Effector memory CD8-positive, alpha-beta T cell (primary cell): ENCODE results near the gene MAP7D3.
A peak's percentile ranks its signal among the peaks of the same experiment; 100 is the strongest.

Experiments
- ATAC-seq: fragments of 150-1000 bp; cut with Tn5 transposase; replicated peaks from 2 replicates; pipeline ENCODE4 v1.10.0; 2021; ENCODE audit warnings: mild to moderate bottlenecking, moderate library complexity
- DNase-seq, 3 experiments: peaks; one replicate each; pipeline ENCODE4 v3.0.0; 2021
- H3K27ac Mint-ChIP-seq, 2 donors: one replicate each; pipeline ENCODE4 v1.8.0; 2022; ENCODE audit warnings: mild to moderate bottlenecking in 2 of 2, mixed read lengths in 2 of 2, moderate library complexity in 2 of 2
- H3K27me3 Mint-ChIP-seq, 2 donors: one replicate each; pipeline ENCODE4 v1.8.0; 2022; ENCODE audit warnings: mixed read lengths in 2 of 2
- H3K36me3 Mint-ChIP-seq: one replicate; pipeline ENCODE4 v1.8.0; 2022; ENCODE audit warnings: mild to moderate bottlenecking, moderate library complexity, mixed read lengths; ENCODE audit not compliant: insufficient read depth
- H3K4me1 Mint-ChIP-seq, 2 donors: one replicate each; pipeline ENCODE4 v1.8.0; 2022; ENCODE audit warnings: low read depth in 2 of 2, mixed read lengths in 2 of 2
- H3K4me3 Mint-ChIP-seq, 2 donors: one replicate each; pipeline ENCODE4 v1.8.0; 2022; ENCODE audit warnings: mild to moderate bottlenecking in 2 of 2, mixed read lengths in 2 of 2, moderate library complexity in 2 of 2
- H3K9me3 Mint-ChIP-seq, 2 donors: one replicate each; pipeline ENCODE4 v1.8.0; 2022; ENCODE audit warnings: mixed read lengths in 2 of 2

MAP7D3 gene

DNA sequence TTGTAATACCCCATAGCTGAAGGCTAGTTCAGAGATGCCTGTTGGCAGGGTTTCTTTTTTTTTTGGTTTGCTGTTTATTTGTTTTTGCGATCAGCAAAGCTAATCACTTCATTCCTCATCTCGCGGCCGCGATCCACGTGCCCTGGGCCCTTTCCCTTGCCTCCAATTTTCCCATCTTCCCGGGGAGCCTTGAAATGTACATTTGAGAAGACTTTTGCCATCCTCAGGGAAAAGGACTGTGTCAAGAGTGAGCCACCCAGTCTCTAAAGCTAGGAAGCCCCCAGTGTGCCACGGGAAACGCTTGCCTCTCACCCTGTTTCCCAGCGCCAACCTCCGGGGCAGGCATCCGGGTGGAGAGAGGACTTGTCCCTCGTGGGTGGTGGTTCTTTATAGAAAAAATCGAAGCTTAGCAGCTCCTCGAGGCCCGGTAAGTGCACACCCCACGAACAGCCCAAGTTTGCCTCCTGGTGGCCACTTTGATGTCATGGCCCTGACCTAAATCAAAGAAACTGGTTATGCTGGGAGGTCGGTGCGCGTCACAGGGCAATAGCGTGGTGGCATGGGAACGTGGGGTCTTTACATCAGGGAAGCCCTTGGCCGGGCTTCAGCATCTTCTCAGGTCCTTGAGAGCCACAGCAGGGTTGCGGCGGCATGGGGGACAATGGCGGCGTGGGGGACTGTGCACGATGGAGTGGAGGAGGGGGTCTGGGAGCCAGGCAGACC lies 42.0 kb downstream of the MAP7D3 start:
- Mint-ChIP-seq H3K27ac (no peak overlapping the region), H3K4me1 (peaks cover 8 to 13% of the 10 kb centered on the region in 2 donors), H3K27me3 (no peaks in the 10 kb centered on the region), H3K36me3 (no peaks in the 10 kb centered on the region), H3K4me3 (no peak overlapping the region), H3K9me3 (no peaks in the 10 kb centered on the region)
- DNase-seq, result peak; percentile 4 to 12 (median 10)
- ATAC-seq, result peak; percentile 64

DNA sequence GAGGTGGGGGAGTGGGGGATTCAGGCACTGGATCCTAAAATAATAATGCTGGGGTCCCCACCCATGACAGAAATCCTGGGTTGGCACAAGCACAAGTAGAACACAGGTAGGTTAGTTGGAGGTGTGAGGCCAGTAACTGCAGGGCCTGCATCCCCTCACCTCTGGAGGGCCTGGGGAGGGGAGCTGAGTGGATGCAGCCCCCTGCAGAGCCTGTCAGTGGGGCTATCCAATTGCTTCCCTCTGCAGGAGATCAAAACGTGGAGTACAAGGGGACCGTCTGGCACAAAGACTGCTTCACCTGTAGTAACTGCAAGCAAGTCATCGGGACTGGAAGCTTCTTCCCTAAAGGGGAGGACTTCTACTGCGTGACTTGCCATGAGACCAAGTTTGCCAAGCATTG lies 43.7 kb downstream of the MAP7D3 start:
- Mint-ChIP-seq H3K4me3 (no peak overlapping the region), H3K4me1 (peaks cover 16 to 22% of the 10 kb centered on the region in 2 donors), H3K9me3 (no peaks in the 10 kb centered on the region), H3K27me3 (no peaks in the 10 kb centered on the region), H3K36me3 (no peaks in the 10 kb centered on the region), H3K27ac (peak overlapping the region in 1 of 2 donors; percentile 26)
- ATAC-seq (no peak), DNase-seq (no peak)

GRCh38 chrX:136206916-136207315 lies 44.3 kb downstream of the MAP7D3 start:
- Mint-ChIP-seq H3K4me1 (peaks cover 16 to 22% of the 10 kb centered on the region in 2 donors), H3K27me3 (no peaks in the 10 kb centered on the region), H3K9me3 (no peaks in the 10 kb centered on the region), H3K4me3 (no peak overlapping the region), H3K36me3 (no peaks in the 10 kb centered on the region), H3K27ac (peak overlapping the region in 1 of 2 donors; percentile 26)
- ATAC-seq (no peak), DNase-seq (no peak)

DNA sequence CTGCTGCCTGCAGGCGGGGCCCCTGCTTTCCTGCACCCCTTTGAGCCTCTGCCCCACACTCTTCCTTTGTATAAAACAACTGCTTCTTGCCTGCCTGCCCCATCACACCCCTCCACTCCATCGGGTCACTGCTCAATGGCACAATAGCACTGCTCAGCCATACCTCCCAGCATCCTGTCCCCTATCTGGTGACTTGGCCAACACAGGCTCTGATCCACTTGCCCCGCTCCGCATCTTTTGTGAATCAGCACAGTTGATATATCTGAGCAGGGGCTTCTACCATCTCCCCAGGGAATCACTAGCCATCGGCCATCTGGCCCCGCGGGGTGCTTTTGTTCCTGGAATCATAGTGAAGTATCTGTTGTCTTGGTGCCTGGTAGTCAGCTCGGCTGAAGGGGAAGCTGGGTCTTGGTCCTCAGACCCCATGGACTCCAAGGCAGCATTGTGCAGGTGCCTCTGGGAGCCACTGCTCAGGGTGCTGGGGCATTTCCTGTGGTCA lies 45.3 kb downstream of the MAP7D3 start:
- H3K36me3 Mint-ChIP-seq, result no peaks in the 10 kb centered on the region
- peak overlapping the region in 1 of 2 donors; percentile 90 for H3K27ac Mint-ChIP-seq
- H3K27me3 Mint-ChIP-seq, result no peaks in the 10 kb centered on the region
- no peak for ATAC-seq
- no peak overlapping the region for H3K4me3 Mint-ChIP-seq
- peaks cover 16 to 22% of the 10 kb centered on the region in 2 donors for H3K4me1 Mint-ChIP-seq
- no peak for DNase-seq
- no peaks in the 10 kb centered on the region for H3K9me3 Mint-ChIP-seq

- Mint-ChIP-seq H3K36me3 (no peaks in the 10 kb centered on the region), H3K4me1 (peaks cover 16 to 22% of the 10 kb centered on the region in 2 donors), H3K4me3 (peak overlapping the region; percentile 44 to 66), H3K27ac (peak overlapping the region; percentile 86 to 90), H3K27me3 (no peaks in the 10 kb centered on the region), H3K9me3 (no peaks in the 10 kb centered on the region)
- peak; percentile 3 to 6 (median 5) for DNase-seq
- peak; percentile 76 for ATAC-seq
Measured at GRCh38 chrX:136204571-136204970, 46.6 kb downstream of the MAP7D3 start.

DNA sequence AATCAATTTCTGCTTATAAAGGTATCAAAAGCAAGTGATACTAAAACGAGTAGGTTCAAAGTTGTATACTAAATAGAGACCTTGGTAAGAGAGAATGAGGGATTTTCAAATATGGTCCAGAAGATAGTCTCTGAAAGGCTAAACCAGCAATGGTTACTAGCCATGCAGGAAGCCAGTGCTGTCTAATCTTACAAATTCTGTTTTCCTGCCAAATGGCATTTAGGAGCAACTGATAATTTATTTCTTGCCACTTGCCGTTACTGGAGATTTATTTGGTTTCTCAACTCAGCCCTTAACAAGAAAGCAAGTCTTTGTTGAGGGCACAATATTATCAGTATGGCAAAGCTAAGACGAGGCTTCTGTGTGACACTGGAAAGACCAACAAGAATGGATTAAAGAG lies 47.2 kb downstream of the MAP7D3 start:
- Mint-ChIP-seq H3K4me3 (no peak overlapping the region), H3K27me3 (no peaks in the 10 kb centered on the region), H3K27ac (peak overlapping the region; percentile 86 to 90), H3K9me3 (no peaks in the 10 kb centered on the region), H3K4me1 (peaks cover 16 to 22% of the 10 kb centered on the region in 2 donors), H3K36me3 (no peaks in the 10 kb centered on the region)
- DNase-seq, result no peak
- no peak for ATAC-seq

DNA sequence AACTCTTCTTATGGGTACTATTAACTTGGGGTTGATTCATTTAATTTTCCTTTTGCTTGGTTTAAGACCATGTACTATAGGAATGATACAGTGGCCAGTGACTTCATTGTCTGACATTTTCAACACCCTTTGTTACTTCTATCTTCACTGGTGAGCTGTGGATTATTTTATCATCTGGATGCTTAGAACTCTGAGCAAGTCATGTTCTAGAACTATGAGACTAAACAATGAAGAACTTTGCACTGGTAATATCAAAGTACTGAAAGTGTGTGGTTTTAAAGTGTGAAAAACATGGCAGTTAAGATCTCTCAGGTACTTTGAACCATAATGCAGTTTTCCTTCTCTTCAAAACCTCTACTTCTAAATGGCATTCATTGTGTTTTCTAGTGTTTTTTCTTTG lies 47.8 kb downstream of the MAP7D3 start:
- no peaks in the 10 kb centered on the region for H3K27me3 Mint-ChIP-seq
- H3K4me3 Mint-ChIP-seq, result no peak overlapping the region
- peaks cover 16 to 22% of the 10 kb centered on the region in 2 donors for H3K4me1 Mint-ChIP-seq
- no peaks in the 10 kb centered on the region for H3K36me3 Mint-ChIP-seq
- ATAC-seq (peak; percentile 64), DNase-seq (no peak)
- peak overlapping the region; percentile 35 to 86 for H3K27ac Mint-ChIP-seq
- H3K9me3 Mint-ChIP-seq, result no peaks in the 10 kb centered on the region

- Mint-ChIP-seq H3K4me1 (peaks cover 16 to 22% of the 10 kb centered on the region in 2 donors), H3K27ac (peak overlapping the region in 1 of 2 donors; percentile 35), H3K4me3 (no peak overlapping the region), H3K27me3 (no peaks in the 10 kb centered on the region), H3K9me3 (no peaks in the 10 kb centered on the region), H3K36me3 (no peaks in the 10 kb centered on the region)
- no peak for ATAC-seq
- DNase-seq, result no peak
Measured at GRCh38 chrX:136202889-136203288, 48.3 kb downstream of the MAP7D3 start.

DNA sequence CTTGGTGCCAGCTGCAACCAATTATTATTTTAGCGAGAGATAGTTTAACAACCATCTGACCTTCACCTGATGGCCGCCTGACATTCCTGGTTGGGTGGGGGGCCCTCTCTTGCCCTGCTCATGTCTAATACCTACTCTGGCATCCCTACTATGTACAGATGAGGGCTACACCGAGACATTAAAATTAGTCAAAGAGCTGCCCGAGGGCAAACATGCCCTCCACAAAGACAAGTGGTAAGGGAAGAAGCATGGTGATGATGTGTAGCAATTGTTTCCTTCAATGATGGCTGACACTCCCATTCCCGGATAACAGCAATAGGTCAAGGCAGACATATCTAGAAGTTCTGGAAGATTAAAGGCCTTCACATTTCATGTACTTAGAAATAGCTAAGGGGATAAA lies 49.6 kb downstream of the MAP7D3 start:
- Mint-ChIP-seq H3K9me3 (no peaks in the 10 kb centered on the region), H3K36me3 (no peaks in the 10 kb centered on the region)
- no peak for ATAC-seq

DNA sequence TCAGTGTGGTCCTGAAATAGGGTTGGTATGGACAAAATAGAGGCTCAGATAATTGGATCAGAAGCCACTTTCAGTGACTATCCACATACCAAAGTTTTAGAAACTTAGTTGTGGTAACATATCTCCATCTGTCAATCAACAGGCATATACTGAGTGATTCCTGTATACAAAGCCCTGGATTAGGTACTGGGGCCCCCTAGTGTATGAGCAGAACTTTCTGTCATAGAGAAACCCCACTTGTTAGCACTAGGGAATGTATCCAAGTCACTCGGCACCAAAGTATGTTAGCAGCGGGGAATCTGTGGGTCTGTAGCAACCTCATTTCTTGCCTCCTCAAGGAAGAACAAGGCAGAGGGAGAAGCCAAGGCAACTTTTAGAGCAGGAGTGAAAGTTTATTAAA lies 50.7 kb downstream of the MAP7D3 start:
- Mint-ChIP-seq H3K36me3 (no peaks in the 10 kb centered on the region), H3K27me3 (no peaks in the 10 kb centered on the region), H3K27ac (no peak overlapping the region), H3K4me3 (no peak overlapping the region), H3K9me3 (no peaks in the 10 kb centered on the region), H3K4me1 (peaks cover 16 to 17% of the 10 kb centered on the region in 2 donors)
- DNase-seq (no peak), ATAC-seq (no peak)

More for the DNA sequence above, 49.6 kb downstream of the MAP7D3 start:
- Mint-ChIP-seq H3K27ac (no peak overlapping the region), H3K4me3 (no peak overlapping the region), H3K27me3 (no peaks in the 10 kb centered on the region), H3K4me1 (peaks cover 16 to 22% of the 10 kb centered on the region in 2 donors)
- DNase-seq, result no peak

DNA sequence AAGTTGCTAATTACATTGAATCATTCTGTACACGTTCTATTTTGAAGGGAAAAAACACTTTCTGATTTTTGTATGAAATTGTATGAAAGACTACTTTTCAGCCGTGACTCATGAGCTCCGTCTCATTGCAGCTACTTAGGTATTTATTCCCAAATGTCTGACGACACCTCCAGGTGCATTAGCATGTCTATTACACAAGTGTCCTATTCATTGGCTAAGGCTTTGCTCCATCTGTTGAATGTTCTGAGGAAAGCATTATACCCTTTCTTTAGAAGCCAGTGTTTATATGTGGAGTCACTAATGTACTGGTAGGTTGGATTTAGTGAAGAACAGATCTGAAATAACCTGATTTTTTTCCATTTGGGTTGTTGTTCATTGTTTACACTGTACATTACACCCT lies 51.8 kb downstream of the MAP7D3 start:
- ATAC-seq (no peak), DNase-seq (no peak)
- H3K9me3 Mint-ChIP-seq, result no peaks in the 10 kb centered on the region
- H3K4me1 Mint-ChIP-seq, result peaks cover 8 to 10% of the 10 kb centered on the region in 2 donors
- H3K27ac Mint-ChIP-seq, result no peak overlapping the region
- no peaks in the 10 kb centered on the region for H3K27me3 Mint-ChIP-seq
- H3K4me3 Mint-ChIP-seq, result no peak overlapping the region
- no peaks in the 10 kb centered on the region for H3K36me3 Mint-ChIP-seq

DNA sequence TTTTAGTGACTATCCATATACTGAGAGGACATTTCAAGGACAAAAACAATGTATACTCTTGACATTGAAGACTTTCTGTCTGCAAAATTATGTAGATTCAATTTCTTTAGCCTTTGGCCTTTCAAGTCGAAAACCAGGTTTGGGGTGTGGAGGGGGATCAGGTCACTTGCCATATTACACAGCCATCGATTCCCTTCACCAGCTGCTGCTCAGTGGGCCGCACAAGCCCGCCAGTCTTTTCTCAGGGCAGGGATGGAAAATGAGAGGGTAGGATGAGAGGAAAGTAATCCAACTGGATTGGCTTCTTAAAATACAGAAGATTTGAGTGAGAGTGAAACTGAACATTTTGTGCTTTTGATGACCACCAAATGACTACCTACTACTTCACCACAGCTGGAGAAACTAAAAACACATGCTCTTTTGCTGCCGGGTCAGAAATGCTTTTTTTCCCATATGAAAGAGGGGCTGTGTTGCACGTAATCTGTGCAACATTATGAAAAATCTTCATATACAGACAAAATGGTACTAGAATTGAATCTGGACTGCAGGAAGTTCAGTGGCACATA lies 52.4 kb downstream of the MAP7D3 start:
- Mint-ChIP-seq H3K27me3 (no peaks in the 10 kb centered on the region), H3K4me3 (no peak overlapping the region), H3K4me1 (peaks cover 9 to 12% of the 10 kb centered on the region in 2 donors), H3K27ac (no peak overlapping the region), H3K36me3 (no peaks in the 10 kb centered on the region), H3K9me3 (no peaks in the 10 kb centered on the region)
- no peak for DNase-seq
- ATAC-seq, result no peak

- no peaks in the 10 kb centered on the region for H3K9me3 Mint-ChIP-seq
- H3K36me3 Mint-ChIP-seq, result no peaks in the 10 kb centered on the region
- H3K27me3 Mint-ChIP-seq, result no peaks in the 10 kb centered on the region
- ATAC-seq (no peak), DNase-seq (no peak)
- H3K4me1 Mint-ChIP-seq, result peaks cover 8 to 11% of the 10 kb centered on the region in 2 donors
- no peak overlapping the region for H3K4me3 Mint-ChIP-seq
- H3K27ac Mint-ChIP-seq, result no peak overlapping the region
Measured at GRCh38 chrX:136198010-136198409, 53.2 kb downstream of the MAP7D3 start.

- Mint-ChIP-seq H3K27ac (no peak overlapping the region), H3K27me3 (no peaks in the 10 kb centered on the region), H3K9me3 (no peaks in the 10 kb centered on the region), H3K4me1 (peaks cover 16 to 19% of the 10 kb centered on the region in 2 donors), H3K4me3 (no peak overlapping the region), H3K36me3 (no peaks in the 10 kb centered on the region)
- DNase-seq (no peak), ATAC-seq (no peak)
Measured at GRCh38 chrX:136196691-136197155, 54.5 kb downstream of the MAP7D3 start.
